Suppressor macrophage (primary cell): Measurements from ENCODE around the gene GEMIN8.

ENCODE experiments used
- DNase-seq, 4 experiments: peaks; one replicate each; pipeline ENCODE4 v3.0.0-alpha.2; 2020 to 2022
- total RNA-seq, 17 experiments: gene quantifications; one replicate each; lab custom pipeline; 2026; ENCODE audit warnings: mixed read lengths in 6 of 17, inconsistent platforms in 3 of 17; lab: John Stamatoyannopoulos, UW

Gene GEMIN8, protein sequence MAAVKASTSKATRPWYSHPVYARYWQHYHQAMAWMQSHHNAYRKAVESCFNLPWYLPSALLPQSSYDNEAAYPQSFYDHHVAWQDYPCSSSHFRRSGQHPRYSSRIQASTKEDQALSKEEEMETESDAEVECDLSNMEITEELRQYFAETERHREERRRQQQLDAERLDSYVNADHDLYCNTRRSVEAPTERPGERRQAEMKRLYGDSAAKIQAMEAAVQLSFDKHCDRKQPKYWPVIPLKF
- total RNA-seq: 3.5 to 10.5 (median 6.9) reads per million in 17 experiments

DNA sequence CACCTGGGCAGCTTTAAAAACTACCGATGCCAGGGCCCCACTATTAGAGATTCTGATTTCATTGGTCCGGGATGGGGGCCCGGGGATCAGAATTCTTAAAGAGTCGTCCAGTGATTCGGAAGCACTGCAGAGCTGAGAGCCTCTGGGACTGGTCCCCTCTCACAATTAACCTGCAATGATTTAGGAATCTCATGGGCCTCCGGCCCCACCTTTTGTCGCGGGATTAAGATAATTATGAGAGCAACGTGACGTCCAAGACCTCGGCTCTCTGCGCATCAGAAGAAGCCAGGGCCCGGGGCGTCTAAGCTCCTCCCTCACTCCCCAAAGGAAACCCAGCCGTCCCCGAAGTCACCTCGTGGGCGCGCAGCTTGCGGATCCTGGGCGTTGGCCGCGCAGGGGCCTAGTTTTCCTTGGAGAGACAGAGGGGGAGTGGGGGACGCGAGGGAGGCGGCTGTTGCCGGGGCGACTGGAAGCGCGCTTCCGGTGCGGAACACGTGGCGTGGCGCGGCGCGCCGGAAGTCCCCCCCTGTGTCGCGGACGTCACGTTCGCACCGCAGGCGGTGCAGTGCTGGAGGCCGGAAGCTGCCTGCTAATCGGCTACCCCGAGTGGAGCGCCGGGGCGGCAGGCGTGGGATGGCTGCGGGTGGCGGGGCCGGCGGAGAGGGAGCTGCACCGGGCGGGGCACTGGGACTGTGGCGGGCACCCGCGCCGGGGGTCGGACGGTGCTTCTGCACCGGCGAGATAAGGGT lies at the start of gene GEMIN8:
TSS of gene GEMIN8 (minus strand) at position 468 of the 749 bp plus-strand sequence. CDS start 8,414 bp downstream, outside the sequence.
- DNase-seq: peak; percentile 82 to 93 (median 89)

DNA sequence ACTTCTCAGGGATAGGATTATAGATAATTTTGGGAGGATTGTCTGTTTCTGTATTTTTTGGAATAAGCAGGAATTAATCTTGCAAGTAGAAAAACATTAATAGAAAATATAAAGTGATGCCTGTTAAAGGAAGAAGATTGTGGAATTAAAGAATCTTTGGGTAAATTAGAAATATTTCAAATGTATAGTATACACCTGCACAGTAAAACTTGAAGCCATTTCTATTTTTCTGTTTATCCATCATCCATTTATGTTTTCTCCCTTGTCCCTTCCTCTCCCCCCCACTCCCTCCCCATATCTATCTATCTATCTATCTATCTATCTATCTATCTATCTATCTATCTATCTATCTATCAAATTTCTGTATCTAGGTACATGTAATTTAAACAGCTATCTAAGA lies 46.9 kb upstream of the GEMIN8 start:
- DNase-seq: no peak

DNA sequence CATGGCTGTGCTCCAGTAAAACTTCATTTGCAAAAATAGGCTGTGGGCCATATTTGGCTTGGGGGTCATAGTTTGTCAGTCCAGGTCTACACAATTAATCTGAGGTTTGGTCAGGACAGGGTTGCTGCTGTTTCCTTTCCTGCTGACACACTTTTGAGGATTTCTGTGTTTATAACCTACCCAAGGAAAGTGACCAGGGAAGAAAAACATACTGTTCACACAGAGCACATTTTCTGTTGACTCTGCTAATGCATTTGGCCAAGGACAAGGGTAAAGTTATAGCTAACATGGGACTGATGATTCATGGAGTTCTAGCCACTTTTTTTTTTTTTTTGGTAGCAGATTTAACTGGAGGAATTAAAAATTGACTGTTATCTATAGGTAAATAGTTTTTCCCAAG lies 43.9 kb upstream of the GEMIN8 start:
- DNase-seq: no peak

DNA sequence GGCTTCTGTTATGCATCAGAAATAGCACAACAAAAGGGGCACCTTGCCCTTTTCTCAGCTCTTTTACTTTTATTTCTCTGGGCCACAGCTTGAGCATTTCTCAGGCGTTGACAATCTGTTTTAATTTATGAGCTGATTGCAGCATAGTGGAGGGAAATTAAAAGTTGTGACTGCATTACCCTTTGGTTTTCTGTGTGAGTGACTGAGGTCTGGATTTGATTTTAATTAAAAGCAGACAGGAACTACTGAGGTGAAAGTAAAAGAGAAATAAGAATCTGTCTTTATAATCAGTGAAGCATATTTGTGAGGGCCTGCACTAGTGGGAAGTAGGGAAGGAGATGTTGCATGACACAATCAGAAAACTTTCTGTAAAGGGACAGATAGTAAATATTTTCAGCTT lies 43.4 kb upstream of the GEMIN8 start:
- no peak for DNase-seq

DNA sequence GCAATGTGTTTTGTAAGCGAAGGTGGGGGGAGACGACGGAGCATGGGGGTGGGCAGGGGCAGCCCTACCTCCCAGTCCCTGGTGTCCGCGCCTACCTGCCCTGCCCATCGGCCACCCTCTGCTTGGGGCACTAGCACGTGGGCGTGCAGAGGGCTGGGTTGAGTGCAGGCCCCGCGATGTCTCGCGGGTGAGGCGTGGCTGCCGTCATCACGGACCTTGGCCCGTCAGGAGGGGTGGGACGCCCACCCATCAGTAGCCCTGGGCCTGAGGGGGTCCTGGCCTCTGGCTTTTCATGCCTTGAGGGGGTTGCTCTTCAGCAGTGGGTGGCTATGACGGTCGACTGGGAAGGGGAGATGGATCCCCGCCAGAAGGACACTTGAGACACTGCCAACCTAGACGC lies 36.1 kb upstream of the GEMIN8 start:
- no peak for DNase-seq

DNA sequence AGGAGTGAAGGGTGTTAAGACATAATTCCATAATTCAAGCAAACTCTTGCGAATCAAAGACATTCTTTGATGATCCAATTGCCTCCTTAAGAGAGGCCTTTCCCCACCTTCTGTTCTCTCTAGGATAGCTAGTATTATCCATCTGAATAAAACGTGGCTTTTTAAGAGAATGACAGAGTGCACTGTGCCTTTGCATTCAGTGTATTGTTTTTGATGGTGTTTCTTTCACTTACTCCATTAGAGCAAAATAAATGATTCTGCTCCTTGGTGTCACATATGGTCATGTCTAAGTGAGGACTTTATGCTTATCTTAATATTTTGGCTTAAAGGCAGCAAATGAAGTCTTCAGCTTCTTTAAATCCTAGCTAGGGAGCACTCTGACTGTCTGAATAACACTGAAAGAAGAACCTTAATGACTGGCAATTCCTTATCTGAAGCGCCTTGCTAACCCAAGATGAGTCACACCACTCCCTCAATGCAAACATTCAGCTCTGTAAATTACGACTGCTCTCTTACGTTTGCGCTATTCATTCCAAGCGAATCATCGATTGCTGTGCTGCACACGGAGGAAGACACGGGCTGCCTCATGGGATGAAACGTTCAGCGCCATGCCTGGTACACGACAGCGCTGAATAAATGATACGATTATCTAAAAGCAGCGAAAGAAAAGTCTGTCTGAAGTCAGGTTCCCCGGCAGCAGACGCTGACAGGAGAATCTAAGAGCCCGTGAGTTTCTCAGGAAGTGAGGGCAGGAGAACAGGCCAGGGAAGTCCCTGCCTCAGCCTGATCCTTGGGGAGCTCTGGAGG lies 35.1 kb upstream of the GEMIN8 start:
- DNase-seq: no peak

DNA sequence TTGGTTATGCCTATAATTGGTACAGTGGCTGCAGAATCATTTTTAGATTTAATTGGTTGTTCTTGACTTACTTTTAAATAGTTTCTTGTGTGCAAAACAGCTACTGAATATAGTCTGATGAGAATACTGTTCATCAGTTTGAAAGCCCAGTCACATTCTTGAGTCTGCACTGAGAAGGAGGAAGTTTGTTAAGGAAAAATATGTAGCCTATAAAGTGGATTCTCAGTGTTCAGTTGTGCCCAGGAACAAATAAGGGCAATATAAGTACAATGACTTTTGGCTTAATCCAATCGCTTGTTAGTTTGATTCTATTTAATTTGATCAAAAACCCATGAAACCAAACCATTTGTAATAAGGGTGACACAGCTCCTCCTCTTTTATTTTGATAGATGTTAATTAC lies 32.8 kb upstream of the GEMIN8 start:
- no peak for DNase-seq

DNA sequence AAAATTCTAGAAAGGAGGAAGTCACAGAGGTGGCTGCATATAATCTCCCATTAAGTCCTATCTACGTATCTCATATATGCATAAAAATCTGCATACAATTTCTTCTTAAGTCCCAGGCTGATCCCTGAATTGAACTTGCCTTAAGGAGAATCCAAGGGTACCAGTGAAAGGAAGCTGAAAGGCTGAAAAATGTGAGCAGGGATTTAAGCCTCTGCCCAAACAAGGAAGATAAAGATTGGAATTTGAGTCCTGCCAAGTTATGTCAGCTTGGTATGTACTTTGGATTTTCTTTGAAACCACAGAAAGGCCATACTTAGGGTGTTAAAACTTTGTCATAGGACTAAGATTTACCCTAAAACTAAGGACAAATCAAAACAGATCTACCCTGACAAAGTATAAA lies 26.5 kb upstream of the GEMIN8 start:
- no peak for DNase-seq

DNA sequence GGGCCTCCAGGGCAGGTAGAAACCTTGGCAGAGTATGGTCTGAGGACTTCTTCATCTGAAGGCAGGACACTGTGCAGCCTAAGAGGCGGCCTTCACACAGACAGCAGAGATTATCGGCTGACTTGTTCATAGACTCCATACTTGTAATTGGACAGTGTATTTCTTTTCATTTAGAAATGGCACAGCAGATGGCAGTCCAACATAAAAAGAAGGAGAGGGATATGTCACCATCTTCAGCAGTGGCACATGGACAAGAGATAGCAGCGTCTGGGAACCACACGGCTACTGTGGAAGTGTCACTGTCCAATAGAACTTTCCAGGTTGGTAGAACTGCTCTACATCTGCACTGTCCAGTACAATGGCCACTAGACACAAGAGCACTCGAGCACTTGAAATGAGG lies 21.7 kb upstream of the GEMIN8 start:
- DNase-seq: no peak

DNA sequence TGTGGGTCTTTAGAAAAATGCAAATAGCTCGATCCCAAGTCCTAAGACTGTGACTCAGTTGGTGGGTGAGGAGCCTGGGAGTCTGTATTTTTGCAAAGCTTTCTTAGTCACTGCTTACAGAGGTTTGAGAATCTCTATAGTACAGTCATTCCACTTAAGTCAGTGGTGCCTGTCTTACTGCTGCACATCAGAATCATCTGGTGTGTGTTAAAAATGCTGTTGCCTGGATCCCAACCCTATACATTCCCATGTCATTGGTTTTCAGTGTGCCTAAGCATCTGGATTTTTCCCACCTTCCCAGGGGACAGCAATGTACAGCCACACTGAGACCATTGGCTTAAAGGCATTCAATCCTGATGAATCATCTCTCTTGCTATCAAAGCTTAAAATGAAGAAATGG lies 21.0 kb upstream of the GEMIN8 start:
- no peak for DNase-seq

DNA sequence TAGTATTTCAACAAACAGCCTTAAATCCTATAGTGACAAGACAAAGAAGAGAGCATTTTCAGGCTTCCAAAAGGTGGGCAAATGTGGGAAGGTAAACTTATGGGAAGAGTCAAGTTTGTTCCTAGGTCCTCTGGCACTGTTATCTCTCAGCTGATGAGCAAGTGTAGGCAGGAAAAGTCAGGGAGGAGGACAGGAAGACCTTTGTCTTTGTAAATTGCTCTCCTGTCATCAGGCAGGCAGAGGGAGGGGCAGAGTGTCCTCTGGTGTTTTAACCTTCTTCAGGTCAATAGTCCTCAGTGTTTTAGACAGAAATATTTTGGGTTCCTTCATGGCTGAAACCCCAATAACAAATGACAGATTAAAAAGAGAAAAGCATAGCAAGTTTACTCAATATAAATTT lies 13.5 kb upstream of the GEMIN8 start:
- no peak for DNase-seq

DNA sequence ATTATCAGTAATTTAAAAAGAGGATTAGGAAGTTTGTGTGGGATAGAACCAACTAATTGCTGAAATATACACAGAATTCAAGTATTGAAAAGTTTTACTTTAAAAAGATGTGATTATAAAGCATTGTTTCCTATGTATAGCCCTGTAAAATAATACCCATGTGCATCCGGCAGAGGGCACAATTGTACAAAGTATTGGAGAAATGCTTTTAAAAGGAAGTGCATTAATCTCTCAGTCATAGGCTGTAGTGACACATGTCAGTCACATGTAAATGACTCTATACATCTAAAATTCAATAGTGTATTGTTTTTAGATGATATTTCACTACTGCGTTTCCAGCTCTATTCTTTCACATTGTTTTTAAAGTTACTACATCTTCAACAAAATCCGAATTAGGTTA lies 9.7 kb upstream of the GEMIN8 start:
- peak; percentile 50 to 80 (median 76) for DNase-seq

DNA sequence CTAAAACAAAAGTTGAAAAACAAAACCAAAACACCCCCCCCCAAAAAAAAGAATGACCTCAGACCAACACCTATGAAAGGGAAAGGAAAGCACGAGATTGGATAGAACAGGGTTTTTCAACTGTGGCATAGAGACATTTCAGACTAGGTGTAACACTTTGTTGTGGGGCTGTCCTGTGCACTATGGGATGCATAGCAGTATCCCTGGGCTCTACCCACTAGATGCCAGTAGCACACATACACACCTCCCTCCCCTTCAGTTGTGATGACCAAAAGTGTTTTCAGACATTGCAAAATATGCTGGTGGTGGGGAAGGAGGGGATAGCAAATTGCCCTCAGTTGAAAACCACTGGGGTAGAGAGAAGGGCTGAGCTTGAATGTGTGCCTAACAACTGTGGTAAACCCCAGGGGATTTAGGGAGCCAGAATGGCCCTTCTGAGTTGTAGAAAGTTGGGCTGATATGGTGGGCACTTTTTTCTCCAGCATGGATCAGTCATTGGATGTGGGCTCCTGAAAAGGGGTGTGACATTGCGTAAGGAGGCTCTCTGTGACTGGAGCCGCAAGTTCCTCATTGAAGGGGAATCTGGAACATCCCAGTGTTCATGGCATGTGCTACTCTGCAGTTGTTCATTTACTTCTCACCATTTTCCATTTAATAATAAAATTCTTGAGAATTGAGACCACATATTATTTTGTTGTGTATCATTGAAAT lies 8.8 kb upstream of the GEMIN8 start:
- peak; percentile 16 to 64 (median 57) for DNase-seq

DNA sequence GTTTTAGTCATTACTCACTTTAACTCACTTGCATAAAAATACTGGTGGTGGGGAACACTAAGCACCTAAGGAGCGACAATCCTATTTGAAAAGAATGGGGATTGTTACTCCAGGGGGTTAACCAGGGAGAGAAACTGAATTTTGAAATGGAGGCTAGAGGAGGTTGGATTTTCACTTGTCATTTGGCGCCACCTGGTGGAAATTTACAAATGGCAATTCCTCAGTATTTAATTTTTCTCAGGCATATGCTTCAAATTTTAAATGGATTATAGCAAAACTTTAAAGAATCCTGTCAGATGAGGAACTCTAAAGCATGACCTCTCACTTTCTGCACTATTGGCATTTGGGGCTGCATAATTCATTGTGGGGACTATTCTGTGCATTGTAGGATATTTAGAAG lies 2.7 kb upstream of the GEMIN8 start:
- DNase-seq: peak; percentile 57 to 76 (median 68)

DNA sequence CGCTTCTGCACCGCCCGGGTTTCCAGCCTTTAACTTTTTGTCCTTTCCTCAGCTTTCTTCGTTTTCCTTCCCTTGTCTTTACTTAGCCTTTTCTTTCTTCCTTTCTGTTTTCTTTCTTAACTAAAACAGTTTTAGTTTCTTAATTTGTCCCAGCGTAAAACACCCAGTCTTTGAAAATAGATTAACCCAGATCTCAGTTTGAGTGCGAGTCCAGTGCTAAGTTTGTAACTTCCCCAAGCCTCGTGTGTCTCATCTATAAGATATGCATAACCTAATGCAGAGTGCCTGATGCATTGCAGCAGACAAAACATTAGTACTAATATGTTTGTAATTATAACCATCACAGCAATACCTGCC lies 460 bp upstream of the GEMIN8 start:
- DNase-seq: peak in 2 of 4 experiments; percentile 30 to 43

DNA sequence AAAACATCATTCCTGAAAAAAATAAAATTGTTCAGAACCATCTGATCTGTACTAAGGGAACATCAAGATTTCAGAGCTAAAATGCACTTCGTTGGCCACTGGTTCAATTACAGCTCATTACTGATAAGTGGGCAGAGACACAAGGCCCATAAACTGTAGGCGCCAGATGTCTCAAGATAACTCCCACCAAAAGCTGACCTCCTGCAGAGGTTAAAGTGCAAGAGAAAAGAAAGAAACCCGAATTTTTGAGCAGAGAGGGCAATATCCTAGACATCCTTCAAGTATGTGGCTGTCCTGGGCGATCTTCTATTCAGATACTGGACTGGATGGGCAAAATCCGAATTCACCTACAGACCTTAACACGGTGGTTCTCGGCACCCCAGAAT lies 660 bp downstream of the GEMIN8 start:
- DNase-seq: peak in 2 of 4 experiments; percentile 12 to 25

DNA sequence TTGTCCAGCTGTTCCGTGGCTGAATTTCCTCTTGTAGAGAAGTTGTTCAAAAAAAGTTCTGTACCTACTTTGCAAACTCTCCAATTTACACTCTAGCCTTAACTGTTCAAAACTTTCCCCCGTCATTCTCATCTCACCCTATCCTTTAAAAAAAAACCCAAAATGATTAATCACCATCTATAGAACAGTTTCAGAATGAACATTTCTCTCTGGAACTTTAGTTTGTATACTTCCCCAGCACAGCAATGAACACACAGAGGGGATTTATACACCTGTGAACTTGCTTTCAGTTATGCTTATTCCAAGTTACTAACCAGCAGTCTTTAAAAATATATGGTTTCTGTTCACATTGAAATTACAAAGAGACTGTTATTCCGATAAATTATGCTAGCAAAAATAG lies 1.2 kb downstream of the GEMIN8 start:
- DNase-seq: no peak

DNA sequence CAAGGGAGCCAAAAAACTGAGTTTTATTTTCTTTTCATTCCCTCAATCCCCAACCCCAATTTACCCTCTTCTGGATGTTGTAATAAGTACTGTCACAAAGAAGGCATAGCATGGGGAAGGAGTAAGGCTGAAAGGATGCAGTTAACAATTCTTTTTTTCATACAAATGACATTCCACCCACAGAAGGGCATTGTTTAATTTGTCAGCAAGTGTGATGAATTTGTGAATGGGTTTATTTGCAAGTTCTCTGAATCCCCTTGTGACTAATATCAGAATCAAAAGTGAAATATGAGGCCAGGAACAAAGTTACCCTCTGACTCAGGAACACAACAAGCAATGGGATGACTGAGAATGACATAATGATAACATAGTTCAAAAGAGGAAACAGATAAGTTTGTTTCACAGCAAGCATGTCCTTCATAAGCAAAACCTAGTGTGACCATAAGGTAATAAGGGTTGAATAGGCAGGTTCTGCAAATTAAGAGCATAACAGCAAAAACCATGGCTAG lies 2.1 kb downstream of the GEMIN8 start:
- peak; percentile 16 to 81 (median 42) for DNase-seq

DNA sequence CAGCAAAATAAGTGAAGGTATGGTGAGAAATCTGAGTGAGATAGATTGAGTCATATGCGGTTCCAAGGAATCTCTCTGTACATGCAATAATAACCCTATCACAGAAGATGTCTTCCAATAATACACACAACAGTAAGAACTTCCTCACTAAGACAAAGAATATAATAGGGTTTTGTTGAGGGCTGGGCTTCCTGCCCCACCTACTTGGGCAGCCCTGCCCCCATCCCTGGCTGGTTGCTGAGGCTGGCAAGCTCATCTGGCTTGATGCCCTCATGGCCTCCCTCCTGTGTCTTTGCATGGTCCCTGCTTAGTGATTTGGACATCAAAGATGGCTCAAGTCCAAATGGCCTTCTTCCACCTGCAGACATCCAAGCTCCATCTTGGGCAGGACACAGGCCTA lies 2.7 kb downstream of the GEMIN8 start:
- no peak for DNase-seq

DNA sequence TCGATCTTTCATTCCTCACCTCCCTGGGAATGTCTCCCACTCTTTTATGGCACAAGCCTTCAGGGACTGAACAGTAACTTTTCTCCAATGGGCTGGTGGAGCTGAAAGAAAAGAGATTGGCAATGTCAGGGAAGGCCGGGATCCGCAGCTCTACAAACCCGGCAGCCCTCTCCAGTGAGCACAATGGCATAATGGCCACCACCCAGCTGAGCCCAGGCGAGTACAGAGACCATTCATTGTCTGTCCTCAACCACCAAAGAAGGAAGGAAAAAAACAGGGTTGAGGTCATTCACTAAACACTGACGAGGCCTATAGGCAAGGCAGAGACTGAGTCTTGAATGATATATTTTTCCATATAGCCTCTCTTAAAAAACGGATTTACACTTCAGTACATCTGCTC lies 3.6 kb downstream of the GEMIN8 start:
- DNase-seq: no peak

DNA sequence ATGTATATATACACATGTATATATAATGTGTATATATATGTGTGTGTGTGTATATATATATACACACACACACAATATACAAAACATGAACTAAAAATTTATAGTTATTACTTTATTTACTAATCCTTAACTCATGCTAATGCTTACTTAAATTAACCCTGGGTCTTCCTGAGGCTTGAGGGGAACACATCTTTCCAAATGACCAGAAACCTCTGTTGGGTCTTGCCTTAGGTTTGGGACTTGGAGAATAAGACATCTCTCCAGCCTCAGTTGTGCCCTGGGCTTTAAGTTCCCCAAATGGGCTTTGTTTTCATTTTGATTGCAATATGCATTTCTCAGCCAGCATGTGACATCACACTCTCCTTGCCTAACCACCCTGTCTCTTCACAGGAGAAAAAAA lies 7.7 kb downstream of the GEMIN8 start:
- DNase-seq: peak; percentile 12 to 39 (median 34)

DNA sequence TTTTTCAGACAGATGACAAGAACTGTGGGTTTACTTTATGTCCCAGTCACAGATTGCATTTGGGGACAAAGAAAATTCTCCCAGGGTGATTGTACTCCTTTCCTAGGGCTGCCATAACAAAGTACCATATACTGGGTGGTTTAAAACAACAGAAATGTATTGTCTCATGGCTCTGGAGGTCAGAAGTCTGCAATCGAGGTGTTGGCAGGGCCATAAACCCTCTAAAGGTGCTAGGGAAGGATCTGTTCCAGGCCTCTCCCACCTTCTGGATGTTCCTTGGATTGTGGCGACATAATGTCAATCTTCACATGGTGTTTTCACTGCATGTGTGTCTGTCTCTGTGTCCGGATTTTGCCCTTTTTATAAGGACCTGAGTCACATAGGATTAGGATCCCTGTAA lies 12.3 kb downstream of the GEMIN8 start:
- DNase-seq: no peak

DNA sequence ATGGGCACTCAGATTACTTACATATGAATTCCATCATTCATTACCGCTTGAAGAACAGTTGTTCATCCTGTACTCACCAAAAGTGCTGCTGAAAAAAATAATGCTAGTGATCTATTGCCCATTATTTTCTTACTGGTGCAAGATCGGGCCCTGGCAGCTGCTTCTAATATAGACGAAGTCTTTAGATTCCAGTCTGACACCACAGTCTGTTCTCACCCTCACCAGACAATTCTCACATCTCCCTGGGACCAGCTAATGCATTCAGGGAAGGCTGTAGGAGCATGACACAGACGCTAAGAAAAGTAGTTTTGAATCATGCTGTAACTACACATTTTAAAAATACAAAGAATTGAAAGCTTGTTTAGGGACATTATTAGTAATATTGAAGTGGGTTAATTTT lies 13.8 kb downstream of the GEMIN8 start:
- DNase-seq: no peak
